ENCODE measurements around the gene FCN3.
"Not testable (repeated sequence)": the region's sequence is repeated elsewhere in the genome, so short reads cannot be mapped to it uniquely, and the experiment has no call there.

Gene FCN3

GRCh38 chr1:27374362-27375086 lies at the start of gene FCN3:
FCN3 (minus strand) TSS chr1:27374824; CDS start chr1:27374818, 6 bp downstream.
- no peak for DNase-seq (ENCODE audit: low read depth in 2 of 2)

- no peak for DNase-seq (ENCODE audit: low read depth in 2 of 2)
Observed at GRCh38 chr1:27423709-27424108, 49.1 kb upstream of the FCN3 start.

- DNase-seq (ENCODE audit: low read depth in 2 of 2), result no peak
Observed at GRCh38 chr1:27418326-27419185, 43.9 kb upstream of the FCN3 start.

DNA sequence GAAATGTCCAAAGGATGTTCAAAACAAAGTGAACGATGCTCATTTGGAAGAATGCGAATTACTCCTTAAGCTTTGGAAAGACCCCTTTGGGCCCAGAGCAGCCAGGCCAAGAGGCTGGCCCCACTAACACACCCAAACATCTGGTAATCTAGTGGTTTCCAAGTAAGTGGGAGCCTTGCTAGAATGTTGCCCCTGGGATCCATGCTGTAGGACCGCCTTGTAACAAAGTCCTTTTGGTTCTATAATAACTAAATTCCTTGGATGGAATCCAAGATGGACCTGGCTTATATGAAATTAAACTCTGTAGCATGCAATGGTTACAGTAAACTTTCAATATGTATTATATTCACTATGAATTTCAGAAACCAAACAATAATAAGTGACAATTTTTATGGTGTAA lies 43.1 kb upstream of the FCN3 start:
- DNase-seq (ENCODE audit: low read depth in 2 of 2), result no peak

DNA sequence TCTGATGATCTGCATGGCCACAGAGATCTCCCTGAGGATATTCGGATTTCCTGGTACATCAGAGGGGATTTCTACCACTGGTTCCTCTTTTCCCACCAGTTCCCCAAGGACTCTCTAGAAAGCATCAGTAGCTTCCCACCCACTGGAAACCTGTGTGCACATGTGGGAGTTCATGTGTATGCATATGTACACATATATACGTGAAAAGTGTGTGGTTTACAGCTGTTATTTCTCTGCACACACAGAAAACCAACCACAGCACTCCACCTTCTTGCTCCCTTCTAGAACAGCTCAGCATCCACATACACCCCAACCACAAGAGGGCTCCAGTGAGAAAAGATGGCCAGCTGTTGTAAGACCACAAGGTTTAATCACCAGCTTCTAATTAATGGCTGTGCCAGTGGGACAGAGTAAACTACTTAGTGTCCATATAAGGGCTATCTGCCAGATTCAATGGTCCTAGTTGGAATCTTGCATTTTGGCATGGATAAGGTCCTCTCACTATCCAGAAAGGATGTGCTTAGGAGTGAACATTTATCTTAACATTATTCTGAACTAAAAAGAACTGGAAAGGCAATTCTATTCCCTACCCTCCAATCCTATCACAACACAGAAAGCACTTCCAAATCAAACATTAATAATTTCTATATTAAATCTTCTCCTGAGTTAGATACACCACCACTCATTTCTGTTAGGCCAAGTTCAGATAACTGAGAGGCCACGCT lies 41.9 kb upstream of the FCN3 start:
- DNase-seq (ENCODE audit: low read depth in 2 of 2), result peak in 1 of 2 donors; percentile 46

DNA sequence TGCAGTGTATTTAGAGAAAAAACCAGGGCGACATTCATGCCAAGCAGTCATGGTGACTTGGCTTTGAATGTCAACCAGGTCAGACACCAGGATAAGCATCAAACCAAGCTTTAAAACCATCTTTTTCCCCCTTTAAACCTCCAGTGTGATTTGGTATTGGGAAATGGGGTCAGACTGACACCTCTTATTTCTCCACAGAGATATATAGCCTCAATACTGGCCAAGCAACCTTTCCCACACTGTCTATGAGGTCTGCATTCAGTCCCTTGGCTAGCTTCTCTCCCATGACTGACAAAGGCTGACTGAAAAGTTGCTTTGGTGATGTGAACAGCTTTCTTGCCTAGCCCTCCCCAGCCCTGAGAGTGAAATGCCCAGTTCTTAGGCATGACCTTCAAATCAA lies 39.5 kb upstream of the FCN3 start:
- no peak for DNase-seq (ENCODE audit: low read depth in 2 of 2)

GRCh38 chr1:27413004-27413403 lies 38.4 kb upstream of the FCN3 start:
- DNase-seq (ENCODE audit: low read depth in 2 of 2), result no peak

DNA sequence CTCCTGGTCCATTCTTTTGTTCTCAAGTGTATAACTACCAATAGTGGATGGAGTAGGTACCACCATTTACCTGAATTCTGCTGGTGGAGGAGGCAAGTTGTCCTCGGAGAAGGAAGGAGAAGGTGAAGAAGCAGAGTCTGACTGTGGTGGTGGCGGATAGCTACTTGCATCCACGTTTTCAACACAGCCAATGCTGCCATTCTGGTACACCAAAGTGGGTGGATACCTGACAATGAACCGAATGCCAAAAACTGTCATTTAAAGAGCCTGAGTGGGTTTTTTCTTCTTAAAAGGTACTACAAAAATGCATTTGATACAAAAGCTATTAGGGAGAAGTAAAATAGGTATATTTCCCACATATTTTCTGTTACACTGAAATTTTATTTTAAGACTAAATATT lies 37.9 kb upstream of the FCN3 start:
- DNase-seq (ENCODE audit: low read depth in 2 of 2), result no peak

- no peak for DNase-seq (ENCODE audit: low read depth in 2 of 2)
Observed at GRCh38 chr1:27410709-27411108, 36.1 kb upstream of the FCN3 start.

DNA sequence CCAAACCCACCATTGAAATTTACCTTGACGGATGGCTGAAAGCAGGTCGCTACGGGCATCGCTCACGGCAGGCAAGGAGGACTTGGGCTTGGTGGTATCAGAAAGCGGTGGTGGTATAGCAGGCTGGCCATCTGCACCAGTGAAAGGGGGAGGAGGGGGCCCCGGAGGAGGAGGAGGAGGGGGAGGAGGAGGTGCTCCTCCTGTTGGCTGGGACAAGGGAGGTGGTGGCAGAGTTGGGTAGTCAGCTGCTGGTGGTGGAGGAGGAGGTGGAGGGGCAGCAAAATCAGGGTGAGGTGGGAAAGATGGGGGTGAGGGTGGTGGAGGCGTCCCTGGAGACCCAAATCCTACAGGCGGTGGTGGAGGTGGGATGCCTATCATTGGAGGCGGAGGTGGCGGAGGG lies 35.0 kb upstream of the FCN3 start:
- DNase-seq (ENCODE audit: low read depth in 2 of 2), result no peak

GRCh38 chr1:27408151-27408550 lies 33.5 kb upstream of the FCN3 start:
- no peak for DNase-seq (ENCODE audit: low read depth in 2 of 2)

DNA sequence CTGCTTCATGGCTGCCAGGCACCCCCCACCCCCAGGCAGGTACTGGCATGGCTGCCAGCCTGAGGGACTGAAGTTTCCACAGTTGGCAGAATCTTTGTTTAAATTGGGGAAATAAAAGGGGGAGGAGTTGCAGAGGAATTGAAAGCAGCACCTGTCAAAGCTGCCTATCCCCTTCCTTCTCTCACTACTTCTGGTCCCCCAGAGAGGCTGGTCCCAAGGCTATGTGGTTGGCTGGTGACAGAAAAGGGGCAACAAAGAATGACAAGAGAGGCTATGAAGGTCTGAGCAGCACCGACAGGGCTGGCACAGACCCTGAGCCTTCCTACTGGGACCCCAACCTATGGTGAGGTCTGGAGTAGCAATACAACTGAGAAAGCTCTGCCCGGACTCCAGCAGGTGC lies 32.2 kb upstream of the FCN3 start:
- DNase-seq (ENCODE audit: low read depth in 2 of 2), result not testable (repeated sequence)

DNA sequence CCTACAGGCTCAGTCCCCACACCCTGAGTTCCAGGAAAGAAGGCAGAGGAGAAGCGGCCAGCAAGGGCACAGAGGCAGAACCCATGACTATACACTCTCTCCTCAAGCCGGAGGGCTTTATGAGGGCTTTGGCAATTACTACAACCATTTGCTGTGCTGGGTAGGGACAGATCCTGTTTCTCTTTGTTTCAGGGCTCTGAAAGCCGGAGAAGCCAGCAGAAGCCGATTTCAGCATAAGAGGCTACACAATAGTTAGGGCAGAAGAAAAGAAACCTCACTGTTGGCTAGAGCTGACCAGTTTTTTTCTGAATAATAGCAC lies 31.7 kb upstream of the FCN3 start:
- DNase-seq (ENCODE audit: low read depth in 2 of 2), result no peak

DNA sequence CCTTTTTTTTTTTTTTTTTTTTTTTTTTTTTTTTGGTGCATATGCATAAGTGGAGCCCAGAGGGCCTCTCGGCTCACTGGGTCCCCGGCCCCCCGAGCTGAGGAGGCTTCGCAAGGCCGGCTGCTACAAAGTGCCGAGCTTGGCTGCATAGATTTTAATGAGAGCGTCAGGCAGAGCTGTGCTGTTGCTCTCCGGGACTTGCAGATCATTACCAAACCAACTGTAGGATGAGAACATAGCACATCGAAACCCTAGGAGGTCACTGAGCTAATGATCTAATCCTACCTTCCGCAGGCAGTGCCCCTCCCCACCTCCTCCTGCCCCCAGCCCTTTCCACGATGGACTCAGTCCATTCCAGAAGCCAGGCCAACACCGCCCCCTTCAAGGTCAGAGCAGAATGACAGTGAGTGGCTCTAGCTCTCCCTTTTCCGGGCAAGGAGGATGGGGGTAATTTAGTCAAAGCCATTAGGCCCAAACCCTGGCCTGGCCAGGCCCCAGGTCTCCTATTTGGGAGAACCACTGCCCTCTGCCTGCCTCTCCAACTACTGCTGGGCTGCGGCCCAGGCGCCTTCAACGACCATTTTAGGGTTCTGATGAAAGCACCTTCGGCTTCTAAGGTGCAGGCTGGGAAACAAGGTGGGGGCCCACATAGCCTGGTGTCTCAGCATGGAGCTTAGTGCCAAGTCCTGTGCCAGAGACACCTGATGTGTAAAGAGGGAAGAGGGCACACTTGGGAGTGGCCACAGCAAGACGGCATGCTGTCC lies 31.2 kb upstream of the FCN3 start:
- DNase-seq (ENCODE audit: low read depth in 2 of 2), result not testable (repeated sequence)

GRCh38 chr1:27405074-27405473 lies 30.4 kb upstream of the FCN3 start:
- DNase-seq (ENCODE audit: low read depth in 2 of 2), result no peak

DNA sequence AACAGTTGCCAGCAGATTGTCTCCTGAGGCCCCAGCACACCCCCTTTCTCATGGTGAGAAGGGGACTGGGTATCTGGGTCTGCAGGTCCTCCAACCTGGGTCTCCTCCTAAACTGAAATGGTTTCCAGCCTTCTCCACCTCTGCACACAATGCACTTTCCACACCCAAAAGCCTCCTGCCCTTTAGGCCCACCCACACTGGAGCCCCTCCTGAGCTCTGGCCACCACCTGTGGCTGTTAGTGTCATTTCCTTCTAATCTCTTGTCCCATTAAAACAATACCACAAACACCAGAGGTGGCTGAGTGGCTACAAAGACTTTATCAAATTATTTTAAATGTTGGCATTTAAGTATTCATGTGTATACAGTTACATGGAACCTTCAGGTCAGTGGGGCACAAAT lies 29.3 kb upstream of the FCN3 start:
- no peak for DNase-seq (ENCODE audit: low read depth in 2 of 2)

DNA sequence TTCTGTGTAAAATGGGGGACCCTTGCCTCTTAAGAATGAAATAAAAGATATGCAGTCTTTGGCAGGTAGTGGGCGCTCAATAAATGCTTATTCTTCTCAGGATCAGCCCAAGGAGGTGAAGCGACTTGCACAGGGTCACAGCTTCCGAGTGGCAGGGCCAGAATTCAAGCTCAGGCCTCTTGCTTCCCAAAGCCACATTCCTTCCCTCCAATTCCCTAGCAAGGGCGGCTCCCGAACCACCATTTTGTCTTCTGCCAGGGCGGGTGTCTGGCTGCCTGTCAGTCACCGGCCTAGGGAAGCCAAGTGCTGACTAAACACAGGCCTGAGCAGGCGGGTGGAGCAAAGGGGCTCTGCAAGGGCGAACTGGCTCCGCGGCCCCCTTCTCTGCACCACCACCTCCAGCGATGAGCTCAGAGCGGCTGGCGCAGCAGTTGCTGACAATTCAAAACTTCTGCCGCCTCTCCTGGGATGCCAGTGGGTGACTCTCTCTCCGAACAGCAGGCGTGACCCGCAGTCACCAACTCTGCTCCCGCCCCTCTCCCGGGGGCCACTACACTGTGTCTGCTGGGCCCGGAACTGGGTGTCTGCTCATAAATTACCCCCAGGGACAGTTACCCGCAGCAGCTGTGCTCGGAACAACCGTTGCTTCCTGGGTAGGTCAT lies 28.6 kb upstream of the FCN3 start:
- no peak for DNase-seq (ENCODE audit: low read depth in 2 of 2)

- DNase-seq (ENCODE audit: low read depth in 2 of 2), result no peak
Observed at GRCh38 chr1:27402349-27402754, 27.7 kb upstream of the FCN3 start.

- DNase-seq (ENCODE audit: low read depth in 2 of 2), result no peak
Observed at GRCh38 chr1:27400963-27401341, 26.3 kb upstream of the FCN3 start.

- DNase-seq (ENCODE audit: low read depth in 2 of 2), result no peak
Observed at GRCh38 chr1:27400082-27400962, 25.7 kb upstream of the FCN3 start.

Measured in stimulated activated CD4-positive, alpha-beta T cell treated with anti-CD3 and anti-CD28 coated beads, Interleukin-1b, Interleukin-23, amount 100 ng/mL, for 4 hours (primary cell).